Measurements from ENCODE around the gene LRRC42. TPM values are rescaled to one million over a fixed set of nuclear protein-coding genes. Genes with fewer than 3 reads are reported as not detected.

LRRC42 gene
- total RNA-seq (10 to 100 TPM in 2 of 5 donors, 1 to 10 TPM in 3; 2.9 to 23.5 (median 9.4) TPM), polyA plus RNA-seq (10 to 100 TPM; 11.7 to 18.6 (median 17.3) TPM)
- long read RNA-seq, donor 1, partial matches to known transcripts: 0 of 6 reads
- long read RNA-seq, donor 1, other reads (novel, unspliced or antisense): 0 of 6 reads
- long read RNA-seq, donor 2, transcript LRRC42-201 (8 exons, 1,727 nt): major isoform, 5 of 8 reads
- long read RNA-seq, donor 2, partial matches to known transcripts: 0 of 8 reads
- long read RNA-seq, donor 2, other reads (novel, unspliced or antisense): 0 of 8 reads
- long read RNA-seq, donor 3, partial matches to known transcripts: 8 of 33 reads
- long read RNA-seq, donor 3, other reads (novel, unspliced or antisense): 16 of 33 reads
- long read RNA-seq, donor 4, partial matches to known transcripts: 0 of 3 reads
- long read RNA-seq, donor 4, other reads (novel, unspliced or antisense): 0 of 3 reads
- long read RNA-seq, donor 5, transcript LRRC42-201 (8 exons, 1,727 nt): major isoform, 5 of 13 reads
- long read RNA-seq, donor 5, partial matches to known transcripts: 0 of 13 reads
- long read RNA-seq, donor 5, other reads (novel, unspliced or antisense): 0 of 13 reads
- long read RNA-seq, donor 6: 0 reads
- long read RNA-seq, donor 7, transcript LRRC42-201 (8 exons, 1,727 nt): minor isoform, 6 of 87 reads
- long read RNA-seq, donor 7, transcript LRRC42-205 (3 exons, 611 nt): major isoform, 9 of 87 reads
- long read RNA-seq, donor 7, partial matches to known transcripts: 36 of 87 reads
- long read RNA-seq, donor 7, other reads (novel, unspliced or antisense): 32 of 87 reads
- long read RNA-seq, donor 8, transcript LRRC42-201 (8 exons, 1,727 nt): major isoform, 5 of 10 reads
- long read RNA-seq, donor 8, partial matches to known transcripts: 0 of 10 reads
- long read RNA-seq, donor 8, other reads (novel, unspliced or antisense): 0 of 10 reads
- long read RNA-seq, donor 9, partial matches to known transcripts: 7 of 12 reads
- long read RNA-seq, donor 9, other reads (novel, unspliced or antisense): 0 of 12 reads
- long read RNA-seq, donor 10, partial matches to known transcripts: 0 of 6 reads
- long read RNA-seq, donor 10, other reads (novel, unspliced or antisense): 0 of 6 reads

- Histone ChIP-seq H3K9me3 (no peaks in the 10 kb centered on the region), H3K4me1 (peaks cover 19 to 83% (median 62%) of the 10 kb centered on the region in 4 donors), H3K4me3 (peak within 1 kb of the TSS; percentile 77 to 92 (median 84)), H3K27me3 (no peaks in the 10 kb centered on the region), H3K27ac (peak within 1 kb of the TSS; percentile 90 to 99 (median 92)), H3K36me3 (peaks cover 0 to 6% (median under 1%) of the 10 kb centered on the region in 4 donors)
- intact Hi-C loops (cut with DNase I; ENCODE audit: low total_unique reads): loop anchor here (5.0 kb wide), 2 partner anchors 54 to 69 kb away; partner anchors contain the start of gene DIO1
- TF ChIP-seq CTCF (IDR thresholded peaks at IDR 0.05) (peak in 1 of 7 experiments; percentile 29), EP300 (IDR thresholded peaks at IDR 0.05) (no peak)
- DNase-seq: no peak
- WGBS, 5 donors: 1 to 3% (median 2%) methylated on average over 39 to 58 of the region's 58 CpGs
Observed at GRCh38 chr1:53946252-53947171, at the start of gene LRRC42. TSS of gene LRRC42 (plus strand) at chr1:53946350. CDS start at chr1:53952000, 5,650 bp downstream.

GRCh38 chr1:53896635-53897229 lies 49.4 kb upstream of the LRRC42 start:
- no peaks in the 10 kb centered on the region for H3K36me3 ChIP-seq
- H3K4me1 ChIP-seq: peaks cover 8 to 45% (median 27%) of the 10 kb centered on the region in 4 donors
- intact Hi-C loops (cut with DNase I; ENCODE audit: low total_unique reads): no loop called here
- H3K27me3 ChIP-seq: no peaks in the 10 kb centered on the region
- TF ChIP-seq POLR2A (IDR thresholded peaks at IDR 0.05) (no peak), POLR2AphosphoS5 (IDR thresholded peaks at IDR 0.05) (peak; percentile 15 to 88 (median 76))
- 64 to 76% (median 72%) methylated on average over 2 of the region's 2 CpGs for WGBS, 5 donors
- peak overlapping the region in 4 of 5 donors; percentile 43 to 68 (median 56) for H3K27ac ChIP-seq
- no peak overlapping the region for H3K4me3 ChIP-seq
- no peaks in the 10 kb centered on the region for H3K9me3 ChIP-seq
- DNase-seq: peak in 1 of 2 donors; percentile 31

- H3K4me3 ChIP-seq: no peak overlapping the region
- no peaks in the 10 kb centered on the region for H3K27me3 ChIP-seq
- intact Hi-C loops (cut with DNase I; ENCODE audit: low total_unique reads): no loop called here
- DNase-seq: peak; percentile 64 to 74
- TF ChIP-seq POLR2AphosphoS5 (IDR thresholded peaks at IDR 0.05) (peak in 1 of 3 donors; percentile 3), CTCF (IDR thresholded peaks at IDR 0.05) (no peak), EP300 (IDR thresholded peaks at IDR 0.05) (no peak), POLR2A (IDR thresholded peaks at IDR 0.05) (no peak)
- H3K9me3 ChIP-seq: no peaks in the 10 kb centered on the region
- peaks cover 8 to 46% (median 31%) of the 10 kb centered on the region in 4 donors for H3K4me1 ChIP-seq
- H3K36me3 ChIP-seq: no peaks in the 10 kb centered on the region
- WGBS, 5 donors: 6 to 12% (median 8%) methylated on average over 2 of the region's 2 CpGs
- peak overlapping the region in 4 of 5 donors; percentile 30 to 68 (median 46) for H3K27ac ChIP-seq
Observed at GRCh38 chr1:53899206-53899628, 46.9 kb upstream of the LRRC42 start.

GRCh38 chr1:53899708-53900107 lies 46.4 kb upstream of the LRRC42 start:
- no peaks in the 10 kb centered on the region for H3K36me3 ChIP-seq
- peak overlapping the region in 1 of 5 donors; percentile 30 for H3K27ac ChIP-seq
- 84 to 95% (median 85%) methylated on average over 3 of the region's 3 CpGs for WGBS, 5 donors
- DNase-seq: no peak
- no peak overlapping the region for H3K4me3 ChIP-seq
- intact Hi-C loops (cut with DNase I; ENCODE audit: low total_unique reads): no loop called here
- no peaks in the 10 kb centered on the region for H3K9me3 ChIP-seq
- peaks cover 8 to 44% (median 31%) of the 10 kb centered on the region in 4 donors for H3K4me1 ChIP-seq
- no peaks in the 10 kb centered on the region for H3K27me3 ChIP-seq
- no peak for TF ChIP-seq POLR2AphosphoS5 (IDR thresholded peaks at IDR 0.05)
- no peak for TF ChIP-seq CTCF (IDR thresholded peaks at IDR 0.05)
- no peak for TF ChIP-seq POLR2A (IDR thresholded peaks at IDR 0.05)
- no peak for TF ChIP-seq EP300 (IDR thresholded peaks at IDR 0.05)
